Aorta (tissue), 5 donors: ENCODE data around the gene NT5DC1. TPM values are rescaled to one million over a fixed set of nuclear protein-coding genes. Genes with fewer than 3 reads are reported as not detected.

Experiments
- ATAC-seq: fragments of 200-7000 bp; cut with Tn5 transposase; one replicate; pipeline ENCODE4 v1.9.1; 2022; ENCODE audit warnings: moderate library complexity; ENCODE audit not compliant: low FRiP score
- DNase-seq, 2 donors: peaks; one replicate each; pipeline ENCODE4 v3.0.0-alpha.2; 2020
- H3K27ac ChIP-seq, 2 donors: one replicate each; pipeline ENCODE4 v1.5.1; 2013; ENCODE audit warnings: low read length in 2 of 2, mild to moderate bottlenecking in 2 of 2, moderate library complexity in 2 of 2, control low read depth in 1 of 2, inconsistent platforms in 1 of 2, low read depth in 1 of 2
- H3K27me3 ChIP-seq, 2 donors: one replicate each; pipeline ENCODE4 v1.6.1; 2013; ENCODE audit warnings: control low read depth in 1 of 2, low read length in 1 of 2, mild to moderate bottlenecking in 1 of 2, moderate library complexity in 1 of 2; ENCODE audit not compliant: insufficient read depth in 2 of 2, control insufficient read depth in 1 of 2
- H3K36me3 ChIP-seq, 2 donors: one replicate each; pipeline ENCODE4 v1.6.1; 2013; ENCODE audit warnings: control low read depth in 1 of 2, low read length in 1 of 2, mild to moderate bottlenecking in 1 of 2; ENCODE audit not compliant: insufficient read depth in 2 of 2, control insufficient read depth in 1 of 2
- H3K4me1 ChIP-seq, 2 donors: one replicate each; pipeline ENCODE4 v1.6.1; 2013; ENCODE audit warnings: low read length in 2 of 2, control low read depth in 1 of 2, mild to moderate bottlenecking in 1 of 2, moderate library complexity in 1 of 2; ENCODE audit not compliant: insufficient read depth in 2 of 2, control insufficient read depth in 1 of 2
- H3K4me3 ChIP-seq, 2 donors: one replicate each; pipeline ENCODE4 v1.5.1; 2013; ENCODE audit warnings: low read length in 2 of 2, control low read depth in 1 of 2, mild to moderate bottlenecking in 1 of 2
- H3K9me3 ChIP-seq: one replicate; pipeline ENCODE4 v1.6.1; 2013; ENCODE audit warnings: mild to moderate bottlenecking, low read length; ENCODE audit not compliant: control insufficient read depth
- WGBS, 2 donors: extraction: QIAGEN DNeasy Blood & Tissue Kit; methylation state at CpG; one replicate each; pipeline ENCODE4 v1.1.7; 2013; 5-methylcytosine and 5-hydroxymethylcytosine counted together
- intact Hi-C, 2 donors: fragments of 100-400 bp; cut with DNase I; formaldehyde crosslinking; loops; one replicate each; pipeline versions ENCODE4 v1.14.2 to v1.15.0; 2022
- polyA plus RNA-seq, 2 donors: library from polyadenylated mRNA; stranded (reverse); fragments of 200-250 nt; gene quantifications; one replicate each; pipeline ENCODE4 v1.2.3, GENCODE V29; 2013
- total RNA-seq, 2 donors: library from RNA; stranded (reverse); fragmentation: NEBNext Ultra II Directional; extraction: Animal tissue kit (Norgen Biotek cat#: 25700); gene quantifications; one replicate each; pipeline ENCODE4 v1.2.1, GENCODE V29; 2021
- donor health status: healthy with polysubstance abuse.
- donor health status: Bipolar disorder and iron deficiency.
- donor health status: DM: no; HTN: no; CAD: no.
- donor health status: DM: no; HTN: no; CAD: no.
- donor health status: DM: yes; HTN: yes; CAD: no.

NT5DC1 gene
- total and polyA plus RNA-seq, 4 donors, result 17.0 to 47.5 (median 38.0) TPM

DNA sequence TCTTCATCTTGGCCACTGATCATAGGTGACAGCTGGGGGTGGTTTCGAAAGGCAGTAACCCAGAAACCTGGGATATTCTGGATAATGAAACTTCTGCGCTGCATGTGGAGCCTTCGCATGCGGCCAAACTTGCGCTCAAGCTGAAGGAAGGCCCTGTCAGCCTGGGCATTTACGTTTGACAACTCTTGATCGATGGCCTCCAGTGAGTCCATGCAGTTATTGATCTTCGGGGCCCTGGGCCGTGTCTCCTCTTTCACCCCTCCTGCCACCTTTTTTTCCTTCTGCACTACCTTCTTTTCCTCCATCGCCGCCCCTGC, 152.5 kb downstream of the NT5DC1 start:
- Histone ChIP-seq H3K4me1 (peaks cover 5 to 10% of the 10 kb centered on the region in 2 donors), H3K9me3 (no peaks in the 10 kb centered on the region), H3K4me3 (peak overlapping the region; percentile 68 to 72), H3K27ac (peak overlapping the region in 1 of 2 donors; percentile 96), H3K27me3 (no peaks in the 10 kb centered on the region), H3K36me3 (no peaks in the 10 kb centered on the region)
- DNase-seq (no peak), ATAC-seq (peak; percentile 6)
- 36 to 44% methylated on average over 11 of the region's 11 CpGs for WGBS, 2 donors
- intact Hi-C loops, result loop anchor here in 1 of 2 donors (5.0 kb wide), 1 partner anchor 36 kb away; no protein-coding TSS in a partner anchor

DNA sequence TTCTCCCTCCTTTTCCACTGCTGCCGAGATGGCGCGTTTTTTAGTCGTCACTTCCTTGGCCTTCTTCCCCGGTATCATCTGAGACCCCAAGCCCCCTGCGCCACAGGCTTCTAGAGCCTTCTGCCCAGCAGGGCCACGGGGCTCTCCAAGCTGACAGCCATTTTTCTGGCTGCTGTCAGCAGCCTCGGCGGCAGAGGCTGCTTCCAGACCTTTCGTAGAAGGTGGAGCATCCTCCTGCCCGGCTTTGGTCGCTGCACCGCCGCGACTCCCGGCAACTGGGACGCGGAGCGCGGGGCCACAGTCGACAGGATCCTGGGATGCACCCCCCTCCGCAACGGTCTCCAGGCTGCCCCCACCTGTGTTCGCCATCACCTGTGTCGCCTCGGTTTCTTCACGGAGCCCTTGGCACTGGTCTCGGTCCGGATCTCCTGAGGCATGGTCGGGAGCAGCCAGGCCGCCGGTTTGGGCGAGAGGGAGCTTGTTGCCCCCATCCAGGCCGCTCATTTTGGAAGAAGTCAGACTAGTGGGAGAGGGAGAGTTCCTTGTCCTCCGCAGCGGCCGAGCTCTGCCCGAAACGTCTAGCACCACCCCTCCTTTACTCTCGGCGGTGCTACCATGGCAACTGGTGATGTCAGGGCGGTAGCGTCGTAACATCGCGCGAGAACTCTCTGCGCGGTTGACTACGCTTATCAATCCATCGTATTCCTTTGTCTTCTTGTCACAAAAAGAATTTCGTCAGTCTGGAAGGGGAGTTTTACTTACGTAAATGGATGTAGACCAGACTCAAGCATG, 153.0 kb downstream of the NT5DC1 start, which contains the start of gene TSPYL4:
TSS of gene TSPYL4 (minus strand) at position 571 of the 792 bp plus-strand sequence. CDS start at position 504, 67 bp downstream.
- no peaks in the 10 kb centered on the region for H3K9me3 ChIP-seq
- H3K27ac ChIP-seq, result peak within 1 kb of the TSS; percentile 92 to 96
- H3K4me1 ChIP-seq, result peaks cover 5 to 10% of the 10 kb centered on the region in 2 donors
- peak within 1 kb of the TSS; percentile 72 to 84 for H3K4me3 ChIP-seq
- no peaks in the 10 kb centered on the region for H3K27me3 ChIP-seq
- ATAC-seq, result peak; percentile 98
- H3K36me3 ChIP-seq, result no peaks in the 10 kb centered on the region
- DNase-seq, result peak; percentile 96 to 97
- intact Hi-C loops, result loop anchor here (2.0 to 5.0 kb wide), 2 partner anchors 25 to 36 kb away; partner anchors contain the start of gene TSPYL1 (in 1 of the 2)
- WGBS, 2 donors, result 0 to 1% methylated on average over 53 of the region's 53 CpGs

DNA sequence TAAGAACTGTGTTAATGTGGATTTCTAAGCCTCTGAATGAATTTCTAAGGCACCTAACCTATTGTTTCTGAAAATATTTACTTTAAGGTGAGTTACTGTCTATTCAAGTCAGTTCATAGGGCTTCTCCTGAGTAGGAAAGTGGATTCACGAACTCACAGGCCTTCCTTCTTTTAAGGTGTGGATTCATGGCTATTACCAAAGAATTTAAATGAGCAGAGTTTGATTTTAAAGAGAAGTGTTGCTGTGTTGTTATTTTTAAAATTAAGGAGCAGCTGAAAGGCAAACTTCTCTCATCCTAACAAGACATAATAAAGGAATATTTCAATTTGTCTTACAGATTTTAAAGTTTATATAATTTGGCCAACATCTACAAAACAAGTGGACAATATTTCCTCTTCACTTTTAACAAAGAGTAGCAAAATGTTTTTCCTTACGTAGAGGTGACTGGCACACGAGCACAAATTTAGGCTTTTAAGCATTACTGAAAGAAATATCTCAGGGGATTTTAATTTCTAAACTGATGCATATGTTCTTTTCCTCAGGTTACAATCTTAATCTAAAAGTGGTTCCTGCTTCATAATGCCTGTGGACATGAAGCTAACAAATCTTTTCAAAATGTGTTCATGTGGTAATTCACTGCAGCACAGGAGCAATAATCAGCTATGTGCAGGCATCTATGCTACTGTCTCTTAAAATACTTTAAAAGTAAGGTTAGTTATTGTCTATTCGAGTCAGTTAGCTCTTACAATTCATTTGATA, 153.8 kb downstream of the NT5DC1 start:
- Histone ChIP-seq H3K27ac (peak overlapping the region in 1 of 2 donors; percentile 92), H3K9me3 (no peaks in the 10 kb centered on the region), H3K4me3 (peak overlapping the region; percentile 72 to 84), H3K27me3 (no peaks in the 10 kb centered on the region), H3K4me1 (peaks cover 5 to 10% of the 10 kb centered on the region in 2 donors), H3K36me3 (no peaks in the 10 kb centered on the region)
- intact Hi-C loops, result loop anchor here (2.0 to 5.0 kb wide), 2 partner anchors 24 to 37 kb away; partner anchors contain the start of gene TSPYL1 (in 1 of the 2)
- ATAC-seq (no peak), DNase-seq (no peak)
- WGBS, 2 donors, result 4 to 8% methylated on average over 4 of the region's 4 CpGs

DNA sequence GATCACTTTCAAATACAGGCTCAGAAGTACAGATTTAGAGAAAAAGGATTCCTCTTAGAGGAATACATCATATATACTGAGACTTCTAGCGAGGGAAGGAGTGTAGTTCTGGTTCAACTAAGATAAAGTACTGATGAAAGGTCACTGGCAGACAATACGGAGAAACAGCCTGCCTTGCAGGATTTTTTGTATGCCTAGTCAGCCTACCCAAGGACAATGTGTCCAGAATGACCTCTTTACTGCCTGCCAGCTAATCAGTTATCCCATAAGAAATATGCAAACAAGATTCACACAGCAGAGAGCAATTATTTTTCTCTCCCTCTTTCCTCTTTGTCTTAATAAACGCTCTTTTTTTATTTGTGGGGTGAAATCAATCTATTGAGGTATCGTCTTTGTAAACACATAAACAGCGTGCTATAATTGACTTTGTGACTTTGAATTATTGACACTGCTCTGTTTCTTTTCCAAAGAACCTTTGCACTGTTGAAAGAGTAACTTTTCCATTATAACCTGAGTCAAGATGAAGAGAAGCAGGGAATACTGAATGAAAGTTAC, 154.7 kb downstream of the NT5DC1 start:
- Histone ChIP-seq H3K27ac (no peak overlapping the region), H3K9me3 (no peaks in the 10 kb centered on the region), H3K36me3 (no peaks in the 10 kb centered on the region), H3K4me3 (no peak overlapping the region), H3K27me3 (no peaks in the 10 kb centered on the region), H3K4me1 (peaks cover 5 to 10% of the 10 kb centered on the region in 2 donors)
- intact Hi-C loops, result loop anchor here in 1 of 2 donors (2.0 kb wide), 1 partner anchor 23 kb away; the partner anchor contains the start of gene TSPYL1
- DNase-seq (no peak), ATAC-seq (no peak)
- 31 to 39% methylated on average over 5 of the region's 5 CpGs for WGBS, 2 donors

DNA sequence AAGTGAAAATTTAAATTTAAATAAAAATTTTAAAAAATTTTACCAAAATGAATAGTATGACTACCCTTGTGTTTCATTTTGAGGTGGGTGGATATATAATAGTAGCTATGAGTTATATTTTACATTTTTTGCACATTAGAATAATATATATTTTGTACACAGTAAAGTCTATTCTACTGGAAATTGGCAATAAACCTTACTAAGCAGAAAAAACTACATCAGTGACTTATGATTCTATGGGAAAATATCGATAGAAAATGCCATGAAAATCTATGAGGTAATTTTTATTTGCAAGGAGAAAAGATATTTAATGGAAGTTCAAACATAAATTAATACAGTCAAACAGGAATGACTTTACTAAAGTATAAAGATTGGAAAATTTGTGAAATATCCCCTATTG, 156.0 kb downstream of the NT5DC1 start:
- no peak for ATAC-seq
- WGBS, 2 donors, result 85 to 94% methylated on average over 1 of the region's 1 CpG

DNA sequence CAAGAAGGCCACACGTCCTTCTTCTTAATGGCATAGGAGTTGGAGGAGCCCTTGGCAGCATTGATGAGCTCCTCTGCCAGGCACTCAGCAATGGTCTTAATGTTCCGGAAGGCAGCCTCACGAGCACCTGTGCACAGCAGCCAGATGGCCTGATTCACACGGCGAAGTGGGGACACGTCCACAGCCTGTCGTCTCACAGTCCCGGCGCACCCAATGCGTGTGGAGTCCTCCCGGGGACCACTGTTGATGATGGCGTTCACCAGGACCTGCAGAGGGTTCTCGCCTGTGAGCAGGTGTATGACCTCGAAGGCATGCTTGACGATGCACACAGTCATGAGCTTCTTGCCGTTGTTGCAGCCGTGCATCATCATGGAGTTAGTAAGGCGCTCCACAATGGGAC, 157.9 kb downstream of the NT5DC1 start:
- H3K27ac ChIP-seq, result no peak overlapping the region
- intact Hi-C loops, result no loop called here
- DNase-seq, result no peak
- no peaks in the 10 kb centered on the region for H3K9me3 ChIP-seq
- no peaks in the 10 kb centered on the region for H3K4me1 ChIP-seq
- WGBS, 2 donors, result 94 to 95% methylated on average over 18 of the region's 18 CpGs
- H3K36me3 ChIP-seq, result no peaks in the 10 kb centered on the region
- H3K27me3 ChIP-seq, result no peaks in the 10 kb centered on the region
- no peak for ATAC-seq
- no peak overlapping the region for H3K4me3 ChIP-seq

More for the DNA sequence above, 156.0 kb downstream of the NT5DC1 start:
- H3K4me1 ChIP-seq, result peaks cover 4 to 5% of the 10 kb centered on the region in 2 donors
- H3K4me3 ChIP-seq, result no peak overlapping the region
- no peak for DNase-seq
- no peaks in the 10 kb centered on the region for H3K36me3 ChIP-seq
- no peaks in the 10 kb centered on the region for H3K9me3 ChIP-seq
- no peak overlapping the region for H3K27ac ChIP-seq
- no peaks in the 10 kb centered on the region for H3K27me3 ChIP-seq
- intact Hi-C loops, result no loop called here

DNA sequence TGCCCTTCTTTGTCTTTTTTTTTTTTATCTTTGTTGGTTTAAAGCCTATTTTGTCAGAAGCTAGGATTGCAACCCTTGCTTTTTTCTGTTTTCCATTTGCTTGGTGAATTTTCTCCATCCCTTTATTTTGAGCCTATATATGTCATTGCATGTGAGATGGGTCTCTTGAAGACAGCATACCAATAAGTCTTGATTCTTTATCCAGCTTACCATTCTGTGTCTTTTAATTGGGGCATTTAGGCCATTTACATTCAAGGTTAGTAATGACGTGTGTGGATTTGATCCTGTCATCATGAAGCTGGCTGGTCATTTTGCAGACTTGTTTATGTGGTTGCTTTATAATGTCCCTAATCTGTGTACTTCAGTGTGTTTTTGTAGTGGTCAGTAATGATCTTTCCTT, 162.7 kb downstream of the NT5DC1 start:
- Histone ChIP-seq H3K4me1 (no peaks in the 10 kb centered on the region), H3K9me3 (no peaks in the 10 kb centered on the region), H3K36me3 (no peaks in the 10 kb centered on the region), H3K4me3 (no peak overlapping the region), H3K27me3 (no peaks in the 10 kb centered on the region), H3K27ac (no peak overlapping the region)
- no peak for ATAC-seq
- 95 to 96% methylated on average over 1 of the region's 1 CpG for WGBS, 2 donors
- intact Hi-C loops, result no loop called here
- no peak for DNase-seq

DNA sequence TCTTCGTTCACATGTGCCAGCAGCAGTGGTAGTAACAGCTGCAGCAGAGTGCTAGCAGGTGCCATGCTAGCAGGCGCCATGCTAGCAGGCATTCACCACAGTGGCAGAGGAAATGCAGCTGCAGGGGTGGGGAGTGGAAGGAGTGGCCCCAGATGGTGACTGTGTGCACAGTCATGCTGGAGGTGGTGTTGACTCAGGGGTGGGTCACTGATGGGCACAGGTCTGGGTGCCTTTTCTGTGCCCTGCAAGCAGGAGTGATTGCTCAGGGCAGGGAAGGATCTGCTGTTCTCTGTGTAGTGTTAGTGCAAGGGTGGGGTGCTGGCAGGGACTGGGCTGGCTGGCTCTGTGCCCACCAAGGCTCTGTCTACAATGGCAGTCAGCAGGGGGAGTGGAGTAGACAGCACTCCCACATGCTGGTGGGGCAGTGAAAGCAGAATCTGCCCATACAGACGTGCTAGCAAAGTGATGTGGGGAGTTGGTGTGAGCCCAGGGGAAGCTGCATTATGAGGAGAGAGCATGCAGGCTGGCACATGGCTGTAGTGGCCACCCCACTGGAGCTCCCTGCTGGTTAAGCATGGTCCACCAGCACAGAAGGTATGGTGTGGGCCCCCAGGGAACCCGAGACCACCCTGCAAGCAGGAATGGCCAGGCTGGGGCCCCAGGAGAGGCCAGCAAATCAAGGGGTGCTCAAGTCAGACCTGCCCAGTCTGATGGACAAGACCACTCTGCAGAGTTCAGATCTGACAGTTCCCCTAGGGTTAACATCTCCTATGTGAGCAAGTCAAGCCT, 164.6 kb downstream of the NT5DC1 start:
- ATAC-seq (peak; percentile 29), DNase-seq (peak in 1 of 2 donors; percentile 55)
- WGBS, 2 donors, result 85 to 87% methylated on average over 4 of the region's 4 CpGs
- Histone ChIP-seq H3K27me3 (no peaks in the 10 kb centered on the region), H3K27ac (no peak overlapping the region), H3K4me1 (no peaks in the 10 kb centered on the region), H3K4me3 (no peak overlapping the region), H3K9me3 (no peaks in the 10 kb centered on the region), H3K36me3 (no peaks in the 10 kb centered on the region)
- intact Hi-C loops, result no loop called here
